ENCODE results near the gene TSPO. TPM values are rescaled to one million over a fixed set of nuclear protein-coding genes. Genes with fewer than 3 reads are reported as not detected.

The TSPO gene
- total and polyA plus RNA-seq, 2 of the 13 experiments (the other 11 are each of a cell fraction or from before 2014, with no cell fraction given), result 0.46 to 1.4 TPM

DNA sequence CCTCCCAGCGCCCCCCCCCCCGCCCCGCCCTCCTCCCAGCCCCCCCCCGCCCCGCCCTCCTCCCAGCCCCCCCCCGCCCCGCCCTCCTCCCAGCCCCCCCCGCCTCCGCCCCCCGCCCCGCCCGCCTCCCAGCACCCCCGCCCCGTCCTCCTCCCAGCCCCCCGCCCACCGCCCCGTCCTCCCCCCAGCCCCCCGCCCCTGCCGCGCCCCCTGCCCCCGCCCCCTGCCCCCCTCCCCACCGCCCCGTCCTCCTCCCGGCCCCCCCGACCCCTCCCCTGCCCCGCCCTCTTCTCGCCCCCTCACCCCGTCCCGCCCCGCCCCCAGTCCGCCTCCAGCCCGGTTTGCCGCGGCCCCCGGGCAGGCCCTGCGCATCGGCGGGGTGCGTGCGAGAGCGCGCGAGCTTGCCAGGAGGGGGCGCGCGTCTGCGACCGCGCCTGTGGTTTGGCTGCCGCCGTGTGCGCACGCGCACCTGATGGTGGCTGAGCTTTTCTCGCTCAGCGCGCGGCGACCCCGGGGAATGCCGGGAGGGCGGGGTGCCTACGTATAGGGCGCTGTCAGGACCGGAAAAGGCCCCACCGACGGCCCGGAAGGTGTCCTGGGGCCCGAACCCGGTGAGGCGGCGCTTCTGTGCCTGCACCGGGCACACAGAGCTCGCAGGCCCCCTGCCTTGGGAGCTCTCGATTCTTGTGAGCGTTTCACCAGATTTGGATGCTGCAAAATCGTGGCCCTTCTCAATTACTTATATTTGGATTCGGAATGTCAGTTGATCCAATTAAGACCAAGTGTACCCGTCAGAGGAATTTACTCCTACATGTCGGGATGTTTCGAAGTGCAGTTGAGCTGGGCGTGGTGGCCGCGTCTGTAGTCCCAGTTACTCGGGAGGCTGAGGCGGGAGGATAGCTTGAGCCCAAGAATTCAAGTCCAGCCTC, 36.1 kb downstream of the TSPO start (continued):
- TF ChIP-seq, protein P1, sequence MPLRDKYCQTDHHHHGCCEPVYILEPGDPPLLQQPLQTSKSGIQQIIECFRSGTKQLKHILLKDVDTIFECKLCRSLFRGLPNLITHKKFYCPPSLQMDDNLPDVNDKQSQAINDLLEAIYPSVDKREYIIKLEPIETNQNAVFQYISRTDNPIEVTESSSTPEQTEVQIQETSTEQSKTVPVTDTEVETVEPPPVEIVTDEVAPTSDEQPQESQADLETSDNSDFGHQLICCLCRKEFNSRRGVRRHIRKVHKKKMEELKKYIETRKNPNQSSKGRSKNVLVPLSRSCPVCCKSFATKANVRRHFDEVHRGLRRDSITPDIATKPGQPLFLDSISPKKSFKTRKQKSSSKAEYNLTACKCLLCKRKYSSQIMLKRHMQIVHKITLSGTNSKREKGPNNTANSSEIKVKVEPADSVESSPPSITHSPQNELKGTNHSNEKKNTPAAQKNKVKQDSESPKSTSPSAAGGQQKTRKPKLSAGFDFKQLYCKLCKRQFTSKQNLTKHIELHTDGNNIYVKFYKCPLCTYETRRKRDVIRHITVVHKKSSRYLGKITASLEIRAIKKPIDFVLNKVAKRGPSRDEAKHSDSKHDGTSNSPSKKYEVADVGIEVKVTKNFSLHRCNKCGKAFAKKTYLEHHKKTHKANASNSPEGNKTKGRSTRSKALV (CRISPR knock-in tag; IDR thresholded peaks at IDR 0.05), result peak; percentile 84
- TF ChIP-seq KMT2A (CRISPR knock-in tag; IDR thresholded peaks at IDR 0.05) (peak; percentile 72; the same call in 1 of the 2 replicates), ZNF672 (CRISPR knock-in tag; IDR thresholded peaks at IDR 0.05) (0 out of 2 replicates have a peak, but pooled peaks have one; percentile 31), ZNF138 (CRISPR knock-in tag; IDR thresholded peaks at IDR 0.05; ENCODE audit: low read depth) (no peak), MIXL1 (CRISPR knock-in tag; IDR thresholded peaks at IDR 0.05) (peak; percentile 76), IKZF4 (CRISPR knock-in tag; IDR thresholded peaks at IDR 0.05; ENCODE audit: borderline replicate concordance, low read depth, not compliant biosample characterization) (no peak), TGIF2 (CRISPR knock-in tag; IDR thresholded peaks at IDR 0.05) (no peak), ZNF644 (CRISPR knock-in tag; IDR thresholded peaks at IDR 0.05; ENCODE audit: low read depth) (peak; percentile 19; the same call in 1 of the 2 replicates)
- TF ChIP-seq, protein P2, sequence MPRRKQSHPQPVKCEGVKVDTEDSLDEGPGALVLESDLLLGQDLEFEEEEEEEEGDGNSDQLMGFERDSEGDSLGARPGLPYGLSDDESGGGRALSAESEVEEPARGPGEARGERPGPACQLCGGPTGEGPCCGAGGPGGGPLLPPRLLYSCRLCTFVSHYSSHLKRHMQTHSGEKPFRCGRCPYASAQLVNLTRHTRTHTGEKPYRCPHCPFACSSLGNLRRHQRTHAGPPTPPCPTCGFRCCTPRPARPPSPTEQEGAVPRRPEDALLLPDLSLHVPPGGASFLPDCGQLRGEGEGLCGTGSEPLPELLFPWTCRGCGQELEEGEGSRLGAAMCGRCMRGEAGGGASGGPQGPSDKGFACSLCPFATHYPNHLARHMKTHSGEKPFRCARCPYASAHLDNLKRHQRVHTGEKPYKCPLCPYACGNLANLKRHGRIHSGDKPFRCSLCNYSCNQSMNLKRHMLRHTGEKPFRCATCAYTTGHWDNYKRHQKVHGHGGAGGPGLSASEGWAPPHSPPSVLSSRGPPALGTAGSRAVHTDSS (CRISPR knock-in tag; conservative IDR thresholded peaks at IDR 0.05), result no peak
- TF ChIP-seq, protein P3, sequence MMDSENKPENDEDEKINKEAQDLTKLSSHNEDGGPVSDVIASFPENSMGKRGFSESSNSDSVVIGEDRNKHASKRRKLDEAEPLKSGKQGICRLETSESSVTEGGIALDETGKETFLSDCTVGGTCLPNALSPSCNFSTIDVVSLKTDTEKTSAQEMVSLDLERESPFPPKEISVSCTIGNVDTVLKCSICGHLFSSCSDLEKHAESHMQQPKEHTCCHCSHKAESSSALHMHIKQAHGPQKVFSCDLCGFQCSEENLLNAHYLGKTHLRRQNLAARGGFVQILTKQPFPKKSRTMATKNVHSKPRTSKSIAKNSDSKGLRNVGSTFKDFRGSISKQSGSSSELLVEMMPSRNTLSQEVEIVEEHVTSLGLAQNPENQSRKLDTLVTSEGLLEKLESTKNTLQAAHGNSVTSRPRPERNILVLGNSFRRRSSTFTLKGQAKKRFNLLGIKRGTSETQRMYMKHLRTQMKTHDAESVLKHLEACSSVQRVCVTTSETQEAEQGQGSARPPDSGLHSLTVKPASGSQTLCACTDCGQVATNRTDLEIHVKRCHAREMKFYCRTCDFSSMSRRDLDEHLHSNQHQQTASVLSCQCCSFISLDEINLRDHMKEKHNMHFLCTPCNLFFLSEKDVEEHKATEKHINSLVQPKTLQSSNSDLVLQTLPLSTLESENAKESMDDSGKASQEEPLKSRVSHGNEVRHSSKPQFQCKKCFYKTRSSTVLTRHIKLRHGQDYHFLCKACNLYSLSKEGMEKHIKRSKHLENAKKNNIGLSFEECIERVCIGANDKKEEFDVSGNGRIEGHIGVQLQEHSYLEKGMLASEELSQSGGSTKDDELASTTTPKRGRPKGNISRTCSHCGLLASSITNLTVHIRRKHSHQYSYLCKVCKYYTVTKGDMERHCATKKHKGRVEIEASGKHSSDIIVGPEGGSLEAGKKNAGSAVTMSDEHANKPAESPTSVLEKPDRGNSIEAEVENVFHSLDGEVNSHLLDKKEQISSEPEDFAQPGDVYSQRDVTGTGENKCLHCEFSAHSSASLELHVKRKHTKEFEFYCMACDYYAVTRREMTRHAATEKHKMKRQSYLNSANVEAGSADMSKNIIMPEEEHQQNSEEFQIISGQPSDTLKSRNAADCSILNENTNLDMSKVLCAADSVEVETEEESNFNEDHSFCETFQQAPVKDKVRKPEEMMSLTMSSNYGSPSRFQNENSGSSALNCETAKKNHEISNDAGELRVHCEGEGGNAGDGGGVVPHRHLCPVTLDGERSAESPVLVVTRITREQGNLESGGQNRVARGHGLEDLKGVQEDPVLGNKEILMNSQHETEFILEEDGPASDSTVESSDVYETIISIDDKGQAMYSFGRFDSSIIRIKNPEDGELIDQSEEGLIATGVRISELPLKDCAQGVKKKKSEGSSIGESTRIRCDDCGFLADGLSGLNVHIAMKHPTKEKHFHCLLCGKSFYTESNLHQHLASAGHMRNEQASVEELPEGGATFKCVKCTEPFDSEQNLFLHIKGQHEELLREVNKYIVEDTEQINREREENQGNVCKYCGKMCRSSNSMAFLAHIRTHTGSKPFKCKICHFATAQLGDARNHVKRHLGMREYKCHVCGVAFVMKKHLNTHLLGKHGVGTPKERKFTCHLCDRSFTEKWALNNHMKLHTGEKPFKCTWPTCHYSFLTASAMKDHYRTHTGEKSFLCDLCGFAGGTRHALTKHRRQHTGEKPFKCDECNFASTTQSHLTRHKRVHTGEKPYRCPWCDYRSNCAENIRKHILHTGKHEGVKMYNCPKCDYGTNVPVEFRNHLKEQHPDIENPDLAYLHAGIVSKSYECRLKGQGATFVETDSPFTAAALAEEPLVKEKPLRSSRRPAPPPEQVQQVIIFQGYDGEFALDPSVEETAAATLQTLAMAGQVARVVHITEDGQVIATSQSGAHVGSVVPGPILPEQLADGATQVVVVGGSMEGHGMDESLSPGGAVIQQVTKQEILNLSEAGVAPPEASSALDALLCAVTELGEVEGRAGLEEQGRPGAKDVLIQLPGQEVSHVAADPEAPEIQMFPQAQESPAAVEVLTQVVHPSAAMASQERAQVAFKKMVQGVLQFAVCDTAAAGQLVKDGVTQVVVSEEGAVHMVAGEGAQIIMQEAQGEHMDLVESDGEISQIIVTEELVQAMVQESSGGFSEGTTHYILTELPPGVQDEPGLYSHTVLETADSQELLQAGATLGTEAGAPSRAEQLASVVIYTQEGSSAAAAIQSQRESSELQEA (CRISPR knock-in tag; IDR thresholded peaks at IDR 0.05; ENCODE audit: not compliant biosample characterization), result peak; percentile 62

Measured in HepG2 (cell line).